Measurements from ENCODE around the gene CD44.

DNA sequence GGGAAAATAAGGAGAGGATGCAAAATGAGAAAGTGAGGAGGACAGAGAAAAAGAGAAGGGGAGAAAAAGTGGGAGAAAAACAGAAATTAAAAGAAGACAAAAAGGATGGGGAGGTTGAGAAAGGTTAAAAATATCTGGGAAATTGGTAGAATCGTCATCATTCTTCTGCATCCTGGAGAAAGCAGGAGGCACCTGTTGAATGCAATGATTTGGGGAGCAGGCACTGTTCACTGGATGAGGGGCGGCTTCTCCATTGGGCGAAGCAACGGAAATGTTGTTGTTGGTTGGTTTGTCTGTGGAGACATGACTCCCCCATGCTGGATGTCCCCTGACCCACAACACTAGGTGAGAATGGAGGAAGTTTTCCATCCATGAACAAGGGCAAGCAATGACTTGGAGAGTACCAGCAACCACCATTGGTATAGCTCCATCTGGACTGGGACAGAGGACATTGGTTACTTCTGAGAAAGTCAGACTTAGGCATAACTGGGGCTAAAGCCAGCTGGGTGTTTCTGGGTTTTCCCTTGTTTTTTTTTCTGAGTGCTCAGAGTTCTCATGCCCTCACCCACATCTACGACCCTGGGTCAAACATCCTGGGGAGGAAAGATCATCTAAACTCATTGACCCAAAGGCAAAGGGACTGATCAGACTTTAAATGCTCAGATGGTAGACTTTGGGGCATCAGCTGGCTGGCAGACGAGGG is 11.9 kb upstream of the CD44 start:
- no peak for TF ChIP-seq SP1 (IDR thresholded peaks at IDR 0.05)
- TF ChIP-seq, protein P1, sequence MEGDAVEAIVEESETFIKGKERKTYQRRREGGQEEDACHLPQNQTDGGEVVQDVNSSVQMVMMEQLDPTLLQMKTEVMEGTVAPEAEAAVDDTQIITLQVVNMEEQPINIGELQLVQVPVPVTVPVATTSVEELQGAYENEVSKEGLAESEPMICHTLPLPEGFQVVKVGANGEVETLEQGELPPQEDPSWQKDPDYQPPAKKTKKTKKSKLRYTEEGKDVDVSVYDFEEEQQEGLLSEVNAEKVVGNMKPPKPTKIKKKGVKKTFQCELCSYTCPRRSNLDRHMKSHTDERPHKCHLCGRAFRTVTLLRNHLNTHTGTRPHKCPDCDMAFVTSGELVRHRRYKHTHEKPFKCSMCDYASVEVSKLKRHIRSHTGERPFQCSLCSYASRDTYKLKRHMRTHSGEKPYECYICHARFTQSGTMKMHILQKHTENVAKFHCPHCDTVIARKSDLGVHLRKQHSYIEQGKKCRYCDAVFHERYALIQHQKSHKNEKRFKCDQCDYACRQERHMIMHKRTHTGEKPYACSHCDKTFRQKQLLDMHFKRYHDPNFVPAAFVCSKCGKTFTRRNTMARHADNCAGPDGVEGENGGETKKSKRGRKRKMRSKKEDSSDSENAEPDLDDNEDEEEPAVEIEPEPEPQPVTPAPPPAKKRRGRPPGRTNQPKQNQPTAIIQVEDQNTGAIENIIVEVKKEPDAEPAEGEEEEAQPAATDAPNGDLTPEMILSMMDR (IDR thresholded peaks at IDR 0.05; ENCODE audit: low read depth, low read length, missing input control) = no peak
- TF ChIP-seq, protein P2, sequence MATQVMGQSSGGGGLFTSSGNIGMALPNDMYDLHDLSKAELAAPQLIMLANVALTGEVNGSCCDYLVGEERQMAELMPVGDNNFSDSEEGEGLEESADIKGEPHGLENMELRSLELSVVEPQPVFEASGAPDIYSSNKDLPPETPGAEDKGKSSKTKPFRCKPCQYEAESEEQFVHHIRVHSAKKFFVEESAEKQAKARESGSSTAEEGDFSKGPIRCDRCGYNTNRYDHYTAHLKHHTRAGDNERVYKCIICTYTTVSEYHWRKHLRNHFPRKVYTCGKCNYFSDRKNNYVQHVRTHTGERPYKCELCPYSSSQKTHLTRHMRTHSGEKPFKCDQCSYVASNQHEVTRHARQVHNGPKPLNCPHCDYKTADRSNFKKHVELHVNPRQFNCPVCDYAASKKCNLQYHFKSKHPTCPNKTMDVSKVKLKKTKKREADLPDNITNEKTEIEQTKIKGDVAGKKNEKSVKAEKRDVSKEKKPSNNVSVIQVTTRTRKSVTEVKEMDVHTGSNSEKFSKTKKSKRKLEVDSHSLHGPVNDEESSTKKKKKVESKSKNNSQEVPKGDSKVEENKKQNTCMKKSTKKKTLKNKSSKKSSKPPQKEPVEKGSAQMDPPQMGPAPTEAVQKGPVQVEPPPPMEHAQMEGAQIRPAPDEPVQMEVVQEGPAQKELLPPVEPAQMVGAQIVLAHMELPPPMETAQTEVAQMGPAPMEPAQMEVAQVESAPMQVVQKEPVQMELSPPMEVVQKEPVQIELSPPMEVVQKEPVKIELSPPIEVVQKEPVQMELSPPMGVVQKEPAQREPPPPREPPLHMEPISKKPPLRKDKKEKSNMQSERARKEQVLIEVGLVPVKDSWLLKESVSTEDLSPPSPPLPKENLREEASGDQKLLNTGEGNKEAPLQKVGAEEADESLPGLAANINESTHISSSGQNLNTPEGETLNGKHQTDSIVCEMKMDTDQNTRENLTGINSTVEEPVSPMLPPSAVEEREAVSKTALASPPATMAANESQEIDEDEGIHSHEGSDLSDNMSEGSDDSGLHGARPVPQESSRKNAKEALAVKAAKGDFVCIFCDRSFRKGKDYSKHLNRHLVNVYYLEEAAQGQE (IDR thresholded peaks at IDR 0.05) = no peak
- TF ChIP-seq YY1 (IDR thresholded peaks at IDR 0.05) = no peak
- TF ChIP-seq TAF1 (conservative IDR thresholded peaks at IDR 0.05) = no peak
- TF ChIP-seq, protein P3, sequence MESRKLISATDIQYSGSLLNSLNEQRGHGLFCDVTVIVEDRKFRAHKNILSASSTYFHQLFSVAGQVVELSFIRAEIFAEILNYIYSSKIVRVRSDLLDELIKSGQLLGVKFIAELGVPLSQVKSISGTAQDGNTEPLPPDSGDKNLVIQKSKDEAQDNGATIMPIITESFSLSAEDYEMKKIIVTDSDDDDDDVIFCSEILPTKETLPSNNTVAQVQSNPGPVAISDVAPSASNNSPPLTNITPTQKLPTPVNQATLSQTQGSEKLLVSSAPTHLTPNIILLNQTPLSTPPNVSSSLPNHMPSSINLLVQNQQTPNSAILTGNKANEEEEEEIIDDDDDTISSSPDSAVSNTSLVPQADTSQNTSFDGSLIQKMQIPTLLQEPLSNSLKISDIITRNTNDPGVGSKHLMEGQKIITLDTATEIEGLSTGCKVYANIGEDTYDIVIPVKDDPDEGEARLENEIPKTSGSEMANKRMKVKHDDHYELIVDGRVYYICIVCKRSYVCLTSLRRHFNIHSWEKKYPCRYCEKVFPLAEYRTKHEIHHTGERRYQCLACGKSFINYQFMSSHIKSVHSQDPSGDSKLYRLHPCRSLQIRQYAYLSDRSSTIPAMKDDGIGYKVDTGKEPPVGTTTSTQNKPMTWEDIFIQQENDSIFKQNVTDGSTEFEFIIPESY (IDR thresholded peaks at IDR 0.05) = no peak
- no peak for TF ChIP-seq FOXA1 (IDR thresholded peaks at IDR 0.05)
